Measurements from ENCODE around the gene ABL1.
A peak's percentile ranks its signal among the peaks of the same experiment; 100 is the strongest.

Gene ABL1

DNA sequence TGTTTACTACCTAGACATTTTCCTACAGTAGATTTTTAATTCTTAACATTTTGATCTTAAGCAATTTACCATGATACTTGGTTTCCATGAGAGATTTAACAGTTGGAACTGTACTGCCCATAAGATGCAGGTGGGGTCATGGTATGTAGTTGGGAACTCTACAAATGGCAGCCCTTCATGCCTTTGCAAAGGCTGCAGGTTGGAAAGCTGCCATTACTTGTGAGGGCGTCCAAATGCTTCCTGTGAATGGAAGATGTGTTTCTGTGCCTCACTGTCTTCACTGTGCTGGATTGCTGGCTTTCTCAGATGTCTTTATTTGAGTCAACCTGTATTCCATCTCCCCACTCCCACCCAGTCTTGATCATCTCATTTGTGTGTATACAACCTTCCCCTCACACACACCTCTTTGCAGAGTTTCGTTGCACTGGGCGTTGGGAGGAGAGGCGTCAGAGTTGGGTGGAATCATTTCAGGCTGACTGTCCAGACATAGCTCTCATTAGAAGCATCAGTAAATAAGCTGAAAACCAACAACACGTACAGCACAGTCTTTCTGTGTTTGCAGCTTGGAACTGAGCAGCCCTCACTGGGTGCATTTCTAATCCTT lies 14.8 kb upstream of the ABL1 start:
- TF ChIP-seq, protein P1, sequence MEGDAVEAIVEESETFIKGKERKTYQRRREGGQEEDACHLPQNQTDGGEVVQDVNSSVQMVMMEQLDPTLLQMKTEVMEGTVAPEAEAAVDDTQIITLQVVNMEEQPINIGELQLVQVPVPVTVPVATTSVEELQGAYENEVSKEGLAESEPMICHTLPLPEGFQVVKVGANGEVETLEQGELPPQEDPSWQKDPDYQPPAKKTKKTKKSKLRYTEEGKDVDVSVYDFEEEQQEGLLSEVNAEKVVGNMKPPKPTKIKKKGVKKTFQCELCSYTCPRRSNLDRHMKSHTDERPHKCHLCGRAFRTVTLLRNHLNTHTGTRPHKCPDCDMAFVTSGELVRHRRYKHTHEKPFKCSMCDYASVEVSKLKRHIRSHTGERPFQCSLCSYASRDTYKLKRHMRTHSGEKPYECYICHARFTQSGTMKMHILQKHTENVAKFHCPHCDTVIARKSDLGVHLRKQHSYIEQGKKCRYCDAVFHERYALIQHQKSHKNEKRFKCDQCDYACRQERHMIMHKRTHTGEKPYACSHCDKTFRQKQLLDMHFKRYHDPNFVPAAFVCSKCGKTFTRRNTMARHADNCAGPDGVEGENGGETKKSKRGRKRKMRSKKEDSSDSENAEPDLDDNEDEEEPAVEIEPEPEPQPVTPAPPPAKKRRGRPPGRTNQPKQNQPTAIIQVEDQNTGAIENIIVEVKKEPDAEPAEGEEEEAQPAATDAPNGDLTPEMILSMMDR (conservative IDR thresholded peaks at IDR 0.05; ENCODE audit: control insufficient read depth, insufficient read depth, low read depth, low read length): no peak
- DNase-seq (ENCODE audit: low read depth): no peak
- H3K4me3 ChIP-seq (ENCODE audit: control insufficient read depth, low read depth, low read length): no peak overlapping the region

DNA sequence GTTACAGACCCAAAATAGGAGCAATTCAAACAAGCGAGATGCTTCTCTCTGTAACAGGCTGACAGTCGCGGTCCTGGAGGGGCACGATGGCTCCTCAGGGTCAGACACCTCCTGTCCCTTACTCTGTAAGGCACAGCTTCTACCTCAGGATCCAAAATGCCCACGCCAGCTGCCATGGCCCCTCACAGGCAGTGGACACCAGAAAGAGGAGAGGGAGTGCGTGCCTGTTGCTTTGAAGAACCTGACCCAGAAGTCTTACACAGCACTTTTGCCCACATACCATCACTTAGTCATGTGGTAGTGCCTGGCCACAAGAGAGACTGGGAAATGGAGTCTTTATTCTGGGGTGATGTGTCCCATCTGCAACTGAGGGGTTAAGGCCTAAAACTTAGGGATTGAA lies 11.6 kb upstream of the ABL1 start:
- H3K4me3 ChIP-seq (ENCODE audit: control insufficient read depth, low read depth, low read length): no peak overlapping the region
- peak; percentile 45 for DNase-seq (ENCODE audit: low read depth)
- TF ChIP-seq, protein P1 (conservative IDR thresholded peaks at IDR 0.05; ENCODE audit: control insufficient read depth, insufficient read depth, low read depth, low read length): no peak

DNA sequence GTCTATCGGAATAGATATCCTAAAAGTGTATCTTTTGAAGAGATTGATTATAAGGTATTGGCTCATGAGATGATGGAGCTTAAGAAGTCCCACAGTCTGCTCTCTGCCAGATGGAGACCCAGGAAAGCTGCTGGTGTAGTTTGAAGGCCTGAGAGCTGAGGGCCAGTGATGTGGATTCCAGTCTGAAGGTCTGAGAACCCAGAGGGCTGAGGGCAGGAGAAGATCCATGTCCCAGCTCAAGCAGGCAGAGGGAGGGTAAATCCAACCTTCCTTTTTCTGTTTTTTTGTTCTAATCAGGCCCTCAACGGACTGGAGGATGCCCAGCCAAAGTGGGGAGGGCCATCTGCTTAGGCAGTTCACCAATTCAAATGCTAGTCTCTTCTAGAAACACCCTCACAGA lies 11.0 kb upstream of the ABL1 start:
- H3K4me3 ChIP-seq (ENCODE audit: control insufficient read depth, low read depth, low read length): no peak overlapping the region
- TF ChIP-seq, protein P1 (conservative IDR thresholded peaks at IDR 0.05; ENCODE audit: control insufficient read depth, insufficient read depth, low read depth, low read length): no peak
- no peak for DNase-seq (ENCODE audit: low read depth)

DNA sequence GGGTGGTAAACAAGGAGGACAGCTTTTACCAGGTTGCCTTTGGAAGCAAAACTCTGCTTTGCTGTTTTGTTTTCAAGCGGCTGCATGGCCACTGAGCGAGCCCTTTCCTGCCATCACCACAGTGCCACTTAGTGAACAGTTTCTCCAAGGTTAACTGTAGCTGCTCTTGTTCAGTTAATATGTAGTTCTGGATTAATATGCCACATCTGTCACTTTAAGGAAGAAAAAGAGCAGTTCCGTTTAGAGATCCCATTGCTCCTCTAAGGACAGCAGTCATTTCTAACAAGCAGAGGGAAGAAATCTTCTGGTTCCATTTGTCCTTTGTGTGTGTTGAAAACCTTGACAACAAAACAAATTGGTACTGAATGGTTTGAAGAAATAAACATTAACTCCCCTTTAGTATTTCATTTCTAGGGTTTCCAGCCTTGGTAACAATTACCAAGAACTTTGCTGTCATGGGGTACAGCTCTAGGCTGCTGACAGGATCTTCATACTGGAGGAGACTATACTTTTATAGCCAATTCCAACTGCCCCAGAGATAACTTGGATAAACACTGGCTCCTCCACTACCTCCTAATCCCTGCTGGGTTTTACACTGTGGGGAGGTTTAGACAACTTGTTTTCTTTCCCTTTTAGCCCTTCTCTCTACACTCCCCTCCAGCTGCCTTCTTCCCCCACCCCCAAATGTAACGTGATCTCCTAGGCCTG lies 10.3 kb upstream of the ABL1 start:
- H3K4me3 ChIP-seq (ENCODE audit: control insufficient read depth, low read depth, low read length): peak overlapping the region; percentile 10
- peak; percentile 61 for DNase-seq (ENCODE audit: low read depth)
- TF ChIP-seq, protein P1 (conservative IDR thresholded peaks at IDR 0.05; ENCODE audit: control insufficient read depth, insufficient read depth, low read depth, low read length): no peak

DNA sequence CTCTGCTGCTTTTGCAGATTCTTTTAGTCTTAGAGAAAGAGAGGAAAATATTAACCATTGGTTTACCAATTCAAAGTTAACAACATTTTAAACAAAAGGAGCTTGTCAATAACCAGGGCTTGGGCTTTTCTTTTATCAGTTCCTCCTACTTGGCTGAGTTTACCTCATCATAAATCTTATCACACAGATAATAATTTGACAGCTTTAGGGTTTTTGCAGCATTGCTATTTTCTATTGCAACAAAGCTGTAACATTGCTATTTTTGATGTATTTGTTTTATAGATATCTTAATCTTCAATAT lies 9.8 kb upstream of the ABL1 start:
- H3K4me3 ChIP-seq (ENCODE audit: control insufficient read depth, low read depth, low read length): no peak overlapping the region
- no peak for DNase-seq (ENCODE audit: low read depth)

DNA sequence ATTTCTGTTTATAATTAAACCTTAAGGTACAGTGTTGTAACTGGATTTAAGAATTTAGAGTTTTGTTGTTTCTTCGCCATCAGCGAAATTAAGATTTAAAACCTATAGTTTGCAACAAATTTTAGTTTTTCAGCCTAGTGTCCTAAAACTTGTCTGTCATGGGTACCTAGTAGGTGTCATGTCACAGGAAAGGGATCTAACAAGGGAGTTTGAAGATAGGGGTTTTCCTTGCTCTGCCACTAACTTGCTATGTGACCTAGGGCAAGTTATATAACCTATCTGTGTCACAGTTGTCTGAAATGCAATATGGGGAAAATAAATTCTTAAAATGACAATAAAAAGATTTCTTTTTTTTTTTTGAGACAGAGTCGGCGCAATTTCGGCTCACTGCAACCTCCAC lies 9.2 kb upstream of the ABL1 start:
- no peak overlapping the region for H3K4me3 ChIP-seq (ENCODE audit: control insufficient read depth, low read depth, low read length)
- DNase-seq (ENCODE audit: low read depth): no peak
- TF ChIP-seq, protein P1 (conservative IDR thresholded peaks at IDR 0.05; ENCODE audit: control insufficient read depth, insufficient read depth, low read depth, low read length): no peak

More for the DNA sequence above, 9.8 kb upstream of the ABL1 start:
- TF ChIP-seq, protein P1 (conservative IDR thresholded peaks at IDR 0.05; ENCODE audit: control insufficient read depth, insufficient read depth, low read depth, low read length): no peak
